Epithelial cell of esophagus (primary cell): Measurements from ENCODE around the gene ANXA8L1.
"Not testable (repeated sequence)": the region's sequence is repeated elsewhere in the genome, so short reads cannot be mapped to it uniquely, and the experiment has no call there.

Experiments
- DNase-seq: peaks from one replicate; pipeline ENCODE4 v3.0.0; 2010; ENCODE audit warnings: low read depth
- H3K4me3 ChIP-seq: 2 replicates; pipeline ENCODE4 v1.5.1; 2011; ENCODE audit warnings: mild to moderate bottlenecking, low read length, control low read depth
- TF ChIP-seq, protein P1 (sequence below): IDR thresholded peaks from 2 replicates; pipeline ENCODE4 v1.5.1; 2011; ENCODE audit warnings: low read depth, mild to moderate bottlenecking, low read length, control low read depth, inconsistent platforms; ENCODE audit not compliant: insufficient read depth; ENCODE audit errors: missing control alignments

ANXA8L1 gene, protein sequence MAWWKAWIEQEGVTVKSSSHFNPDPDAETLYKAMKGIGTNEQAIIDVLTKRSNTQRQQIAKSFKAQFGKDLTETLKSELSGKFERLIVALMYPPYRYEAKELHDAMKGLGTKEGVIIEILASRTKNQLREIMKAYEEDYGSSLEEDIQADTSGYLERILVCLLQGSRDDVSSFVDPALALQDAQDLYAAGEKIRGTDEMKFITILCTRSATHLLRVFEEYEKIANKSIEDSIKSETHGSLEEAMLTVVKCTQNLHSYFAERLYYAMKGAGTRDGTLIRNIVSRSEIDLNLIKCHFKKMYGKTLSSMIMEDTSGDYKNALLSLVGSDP

DNA sequence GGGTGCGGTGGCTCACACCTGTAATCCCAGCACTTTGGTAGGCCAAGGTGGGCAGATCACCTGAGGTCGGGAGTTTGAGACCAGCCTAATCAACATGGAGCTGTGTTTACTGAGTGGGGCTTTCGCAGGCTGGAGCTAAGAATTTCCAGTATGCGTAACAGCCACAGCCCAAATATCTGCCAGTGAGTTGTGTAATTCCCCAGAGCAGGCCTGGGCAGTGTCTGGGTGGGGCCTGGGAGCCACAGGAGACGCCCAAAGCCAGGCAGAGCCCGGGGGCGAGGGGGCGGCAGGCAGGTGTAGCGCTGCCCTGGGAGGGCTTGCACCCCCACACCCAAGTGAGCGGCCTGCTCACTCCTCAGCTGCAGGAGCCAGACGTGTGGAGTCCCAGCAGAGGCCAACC is at the start of gene ANXA8L1:
Gene ANXA8L1 (plus strand): TSS at position 371 of the 400 bp plus-strand sequence. CDS start 76 bp downstream, outside the sequence.
- H3K4me3 ChIP-seq = peak within 1 kb of the TSS; percentile 43
- not testable (repeated sequence) for DNase-seq

DNA sequence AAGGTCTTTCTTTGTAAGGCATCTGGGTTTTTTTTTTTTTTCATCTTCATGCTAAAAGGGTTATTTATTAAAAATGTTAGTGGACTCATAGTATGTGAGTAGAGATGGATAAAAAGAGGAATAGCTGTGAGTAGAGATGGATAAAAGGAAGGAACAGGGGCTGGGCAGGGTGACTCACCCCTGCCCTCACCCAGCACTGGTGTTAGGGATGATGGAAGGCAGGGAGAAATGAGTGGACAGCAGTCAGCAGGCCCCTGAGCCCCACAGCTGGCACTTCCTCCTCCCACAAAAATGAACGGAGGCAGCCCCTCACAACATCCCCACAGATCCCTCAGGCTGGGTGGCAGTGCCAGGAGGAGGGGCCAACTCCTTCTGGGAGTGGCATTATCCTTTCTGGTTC is 49.5 kb upstream of the ANXA8L1 start:
- no peak overlapping the region for H3K4me3 ChIP-seq
- TF ChIP-seq, protein P1, sequence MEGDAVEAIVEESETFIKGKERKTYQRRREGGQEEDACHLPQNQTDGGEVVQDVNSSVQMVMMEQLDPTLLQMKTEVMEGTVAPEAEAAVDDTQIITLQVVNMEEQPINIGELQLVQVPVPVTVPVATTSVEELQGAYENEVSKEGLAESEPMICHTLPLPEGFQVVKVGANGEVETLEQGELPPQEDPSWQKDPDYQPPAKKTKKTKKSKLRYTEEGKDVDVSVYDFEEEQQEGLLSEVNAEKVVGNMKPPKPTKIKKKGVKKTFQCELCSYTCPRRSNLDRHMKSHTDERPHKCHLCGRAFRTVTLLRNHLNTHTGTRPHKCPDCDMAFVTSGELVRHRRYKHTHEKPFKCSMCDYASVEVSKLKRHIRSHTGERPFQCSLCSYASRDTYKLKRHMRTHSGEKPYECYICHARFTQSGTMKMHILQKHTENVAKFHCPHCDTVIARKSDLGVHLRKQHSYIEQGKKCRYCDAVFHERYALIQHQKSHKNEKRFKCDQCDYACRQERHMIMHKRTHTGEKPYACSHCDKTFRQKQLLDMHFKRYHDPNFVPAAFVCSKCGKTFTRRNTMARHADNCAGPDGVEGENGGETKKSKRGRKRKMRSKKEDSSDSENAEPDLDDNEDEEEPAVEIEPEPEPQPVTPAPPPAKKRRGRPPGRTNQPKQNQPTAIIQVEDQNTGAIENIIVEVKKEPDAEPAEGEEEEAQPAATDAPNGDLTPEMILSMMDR = no peak
- DNase-seq = no peak

DNA sequence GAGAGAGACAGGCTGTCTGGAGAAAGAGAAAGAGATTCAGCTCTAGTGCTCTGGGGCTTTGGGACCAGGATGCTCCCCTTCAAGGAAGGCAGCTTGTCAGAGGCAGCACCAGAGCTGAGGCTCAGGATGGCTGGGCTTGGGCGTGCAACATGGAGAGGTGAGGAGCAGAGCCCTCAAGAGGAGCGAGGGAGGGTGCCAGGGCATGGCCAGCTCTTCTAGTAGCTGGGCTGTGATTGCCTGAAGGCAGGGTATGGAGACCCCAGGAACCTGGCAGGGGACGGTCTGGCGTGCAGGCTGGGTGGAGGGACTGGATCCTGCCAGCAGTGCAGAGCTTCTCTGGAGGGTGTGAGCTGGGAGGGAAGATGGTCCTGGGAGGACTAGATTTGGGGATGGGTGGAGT is 48.6 kb upstream of the ANXA8L1 start:
- DNase-seq = no peak
- TF ChIP-seq, protein P1 = no peak
- H3K4me3 ChIP-seq = no peak overlapping the region

DNA sequence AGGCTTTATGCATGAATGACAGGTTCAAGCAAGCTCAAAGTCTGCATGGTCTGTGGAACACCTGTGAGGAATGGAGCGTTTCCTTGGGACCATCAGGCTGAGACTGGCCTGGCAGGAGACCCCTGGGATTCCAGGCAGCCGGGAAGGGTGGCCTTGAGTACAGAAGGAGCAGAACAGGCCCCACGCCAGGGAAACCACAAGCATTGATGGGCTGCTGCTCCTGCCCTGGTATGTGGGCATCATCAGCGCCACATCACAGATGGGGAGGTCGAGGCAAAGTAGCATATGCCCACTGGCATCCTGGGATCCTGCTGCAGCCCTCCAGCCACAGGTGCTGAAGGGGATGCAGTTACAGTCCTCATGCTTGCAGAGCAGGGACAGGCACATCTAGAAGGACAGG is 47.9 kb upstream of the ANXA8L1 start:
- TF ChIP-seq, protein P1 = no peak
- no peak for DNase-seq
- no peak overlapping the region for H3K4me3 ChIP-seq

DNA sequence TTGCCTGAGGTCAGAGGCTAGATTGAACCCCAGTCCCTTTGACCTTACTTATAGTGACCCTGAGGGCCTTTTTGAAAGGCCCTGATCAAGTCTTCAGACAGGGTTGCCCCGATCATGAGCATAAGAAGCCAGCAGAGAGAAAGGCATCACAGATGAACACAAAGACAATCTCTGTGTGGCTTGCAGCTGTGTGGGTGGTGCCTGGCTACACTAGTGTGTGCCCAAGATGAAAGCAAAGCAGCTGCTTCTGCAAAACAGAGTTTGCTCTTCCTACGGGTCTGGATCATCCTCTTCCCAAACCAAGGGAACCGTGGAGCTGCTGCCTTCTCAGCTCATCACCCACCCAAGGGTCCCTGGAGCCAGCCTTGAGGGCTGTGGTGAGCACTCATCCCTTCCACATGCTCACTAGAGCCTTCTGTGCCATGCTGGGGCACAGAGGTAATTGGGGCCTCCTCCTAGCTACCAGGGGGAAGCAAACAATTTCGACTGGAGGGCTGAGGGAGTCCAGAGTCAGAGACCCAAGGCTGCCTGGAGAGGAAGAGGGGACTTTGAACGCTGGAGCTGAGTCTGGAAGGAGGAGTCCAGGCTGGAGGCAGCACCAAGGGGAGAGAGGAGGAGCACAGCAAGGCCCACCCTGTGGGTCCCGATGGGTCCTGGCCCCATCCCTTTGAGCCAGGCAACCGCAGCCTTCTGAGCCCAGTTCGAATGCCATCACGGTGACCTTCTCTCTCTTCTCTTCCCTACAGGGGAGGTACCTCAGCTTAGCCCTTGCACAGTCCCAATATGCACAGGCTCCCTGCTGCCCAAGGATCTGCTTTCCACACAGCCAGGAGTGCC is 46.5 kb upstream of the ANXA8L1 start:
- DNase-seq = no peak
- TF ChIP-seq, protein P1 = no peak
- H3K4me3 ChIP-seq = no peak overlapping the region

DNA sequence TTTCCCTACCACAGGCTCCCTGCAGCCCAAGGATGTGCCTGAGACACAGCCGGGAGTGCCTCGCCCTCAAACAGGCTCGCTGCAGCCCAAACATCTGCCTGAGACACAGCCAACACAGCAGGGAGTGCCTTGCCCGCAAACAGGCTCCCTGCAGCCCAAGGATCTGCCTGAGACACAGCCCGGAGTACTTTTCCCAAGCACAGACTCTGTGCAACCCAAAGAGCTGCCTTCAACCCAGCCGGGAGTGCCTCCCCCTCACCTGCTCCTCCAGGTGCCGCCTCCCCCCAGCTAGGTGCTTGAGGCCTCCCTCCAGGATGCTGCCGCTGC is 45.9 kb upstream of the ANXA8L1 start:
- no peak for DNase-seq
- TF ChIP-seq, protein P1 = no peak
- no peak overlapping the region for H3K4me3 ChIP-seq

DNA sequence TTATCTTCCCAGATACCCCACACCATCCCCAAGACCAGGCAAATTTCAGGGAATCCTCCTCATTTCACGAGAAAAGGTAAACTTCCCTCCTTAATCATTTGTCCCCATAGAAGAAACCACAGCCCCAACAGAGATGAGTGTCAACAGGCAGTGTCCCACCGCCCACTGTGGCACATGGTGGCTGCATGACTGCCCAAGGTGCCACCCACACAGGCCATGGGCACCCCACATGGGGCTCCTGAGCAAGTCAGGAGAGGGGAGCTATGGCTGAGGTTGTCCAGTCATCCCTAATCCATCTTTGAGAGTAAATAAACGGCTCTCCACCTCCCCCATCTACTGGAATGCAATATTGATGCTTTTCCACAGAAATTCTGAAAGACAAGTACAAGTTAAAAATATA is 44.7 kb upstream of the ANXA8L1 start:
- no peak overlapping the region for H3K4me3 ChIP-seq
- TF ChIP-seq, protein P1 = no peak
- DNase-seq = no peak

DNA sequence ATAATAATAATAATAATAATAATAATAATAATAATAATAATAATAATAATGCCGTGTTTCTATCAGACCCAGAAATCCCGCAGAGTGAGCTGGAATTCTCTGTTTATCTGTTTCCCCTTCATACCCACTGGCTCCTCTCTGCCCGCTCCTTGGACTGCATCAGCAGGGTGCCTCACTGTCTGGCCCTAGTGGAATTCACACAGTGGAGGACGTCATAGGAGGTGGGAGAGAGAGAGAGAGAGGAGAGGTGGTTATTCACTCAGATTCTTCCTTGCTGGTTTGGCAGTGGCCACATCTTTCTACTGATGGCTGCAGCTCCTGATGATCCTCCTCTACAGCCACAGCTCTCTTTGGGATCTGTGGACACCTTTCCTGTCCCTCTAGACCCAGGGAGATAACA is 10.1 kb upstream of the ANXA8L1 start:
- not testable (repeated sequence) for DNase-seq, H3K4me3 ChIP-seq

DNA sequence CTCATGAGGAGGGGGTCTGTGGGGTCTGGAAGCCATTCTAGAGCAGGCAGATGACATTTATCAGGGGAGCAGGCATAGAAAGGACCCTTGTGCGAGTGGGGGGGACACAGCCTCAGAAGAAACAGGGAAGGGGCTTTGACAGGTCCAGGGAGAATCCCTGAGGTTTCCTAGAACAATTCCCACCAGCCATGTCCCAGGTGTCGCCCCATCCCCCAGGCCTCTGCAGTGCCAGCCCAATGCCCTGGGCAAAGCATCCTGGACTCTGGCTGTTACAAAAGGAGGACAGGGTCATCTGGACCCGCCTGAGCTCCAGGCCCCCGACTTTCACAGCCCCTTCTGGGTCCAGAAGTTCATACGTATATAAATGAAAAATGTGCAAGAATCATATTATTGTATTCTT is 8.4 kb upstream of the ANXA8L1 start:
- not testable (repeated sequence) for DNase-seq, H3K4me3 ChIP-seq

DNA sequence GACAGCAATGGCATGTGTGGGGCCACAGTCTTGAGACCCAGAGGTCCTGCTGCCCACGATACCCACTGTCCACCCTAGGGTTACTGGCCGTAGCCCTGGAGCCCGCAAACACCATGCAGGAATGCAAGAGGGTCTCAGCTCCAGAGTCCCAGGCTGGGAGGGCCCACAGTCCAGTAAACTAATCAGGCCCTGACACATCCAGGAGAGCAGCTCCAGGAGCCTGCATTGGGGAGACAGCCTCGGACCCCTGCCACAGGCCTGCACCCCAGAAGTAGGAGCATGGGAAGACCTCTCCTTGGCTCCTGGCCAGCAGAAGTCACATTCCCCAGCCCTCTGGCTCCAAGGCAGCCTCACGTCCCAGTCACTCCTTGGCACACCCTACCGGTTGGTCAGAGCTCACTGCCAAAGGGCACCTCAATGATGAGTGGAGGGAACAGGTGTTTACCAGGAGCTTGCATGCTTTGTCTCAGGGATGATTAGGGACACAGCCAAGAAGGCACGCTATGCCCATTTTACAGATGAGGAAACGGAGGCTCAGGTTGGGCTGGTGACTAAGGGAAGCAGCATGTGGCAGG is 7.8 kb upstream of the ANXA8L1 start:
- not testable (repeated sequence) for DNase-seq, H3K4me3 ChIP-seq

DNA sequence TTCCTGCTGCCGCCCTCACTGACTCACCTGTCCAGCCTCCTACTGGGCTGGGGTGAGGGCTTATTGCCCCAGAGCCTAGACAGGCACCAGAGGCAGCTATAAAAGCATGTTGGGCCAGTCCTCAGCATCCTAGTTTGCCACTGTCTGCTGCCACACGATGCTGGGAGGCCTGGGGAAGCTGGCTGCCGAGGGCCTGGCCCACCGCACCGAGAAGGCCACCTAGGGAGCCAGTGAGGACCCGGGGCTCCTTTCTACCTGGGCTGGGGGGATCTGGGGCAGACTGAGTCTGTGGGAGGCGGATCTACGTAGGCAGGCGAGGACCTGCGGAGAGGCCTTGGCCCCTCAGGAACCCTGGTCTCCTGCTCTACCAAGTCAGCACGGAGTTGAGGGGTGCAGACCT is 6.6 kb upstream of the ANXA8L1 start:
- DNase-seq, H3K4me3 ChIP-seq: not testable (repeated sequence)
